Neural cell (in vitro differentiated cells): Measurements from ENCODE around the gene SIRT4. TPM values are rescaled to one million over a fixed set of nuclear protein-coding genes. Genes with fewer than 3 reads are reported as not detected.

ENCODE experiments used
- H2AFZ ChIP-seq: fragments of 200-600, 300-800 bp; sonication (generic), shearing (Covaris generic); 2 replicates; pipeline ENCODE4 v1.6.0; 2014; ENCODE audit warnings: low read depth, mild to moderate bottlenecking, antibody characterized with exemption, low read length, moderate library complexity
- H3F3A ChIP-seq: fragments of 200-600 bp; shearing (Covaris generic); 2 replicates; pipeline ENCODE4 v1.6.1; 2016; ENCODE audit warnings: mild to moderate bottlenecking, moderate library complexity, mixed read lengths, antibody characterized with exemption, low read length; ENCODE audit not compliant: insufficient read depth, poor library complexity, severe bottlenecking
- H3K27ac ChIP-seq: fragments of 200-600, 300-800 bp; sonication (generic), shearing (Covaris generic); 2 replicates; pipeline ENCODE4 v1.5.1; 2014; ENCODE audit warnings: mild to moderate bottlenecking, low read length, moderate library complexity
- H3K27me3 ChIP-seq: fragments of 300-800, 200-600 bp; sonication (generic), shearing (Covaris generic); 2 replicates; pipeline ENCODE4 v1.6.0; 2014; ENCODE audit warnings: mild to moderate bottlenecking, low read depth, low read length, moderate library complexity; ENCODE audit not compliant: insufficient read depth
- H3K36me3 ChIP-seq: fragments of 300-800, 200-600 bp; sonication (generic), shearing (Covaris generic); 2 replicates; pipeline ENCODE4 v1.5.1; 2014; ENCODE audit warnings: mild to moderate bottlenecking, antibody characterized with exemption, low read length, moderate library complexity; ENCODE audit not compliant: insufficient read depth
- H3K4me2 ChIP-seq: fragments of 300-800, 200-600 bp; sonication (generic), shearing (Covaris generic); 2 replicates; pipeline ENCODE4 v1.6.0; 2014; ENCODE audit warnings: mild to moderate bottlenecking, low read length
- H3K4me3 ChIP-seq: fragments of 300-800, 200-600 bp; sonication (generic), shearing (Covaris generic); 2 replicates; pipeline ENCODE4 v1.5.1; 2014; ENCODE audit warnings: mild to moderate bottlenecking, low read length, moderate library complexity
- H3K79me2 ChIP-seq: fragments of 200-600 bp; shearing (Covaris generic); replicated peaks from 2 replicates; pipeline ENCODE4 v1.6.0; 2014; ENCODE audit warnings: mild to moderate bottlenecking, low read length, moderate library complexity; ENCODE audit not compliant: insufficient read depth
- H3K9ac ChIP-seq: fragments of 300-800, 200-600 bp; sonication (generic), shearing (Covaris generic); 2 replicates; pipeline ENCODE4 v1.6.1; 2016; ENCODE audit warnings: mild to moderate bottlenecking, low read length, mixed read lengths
- H3K9me2 ChIP-seq: fragments of 200-600 bp; shearing (Covaris generic); 2 replicates; pipeline ENCODE4 v1.6.1; 2016; ENCODE audit warnings: mild to moderate bottlenecking, low read length, mixed read lengths; ENCODE audit not compliant: insufficient read depth
- H3K9me3 ChIP-seq: fragments of 200-600, 300-800 bp; sonication (generic), shearing (Covaris generic); 2 replicates; pipeline ENCODE4 v1.6.1; 2016; ENCODE audit warnings: mild to moderate bottlenecking, mixed run types, low read length, moderate library complexity, mixed read lengths
- H4K20me1 ChIP-seq: fragments of 200-600 bp; shearing (Covaris generic); 2 replicates; pipeline ENCODE4 v1.6.1; 2016; ENCODE audit warnings: mild to moderate bottlenecking, mixed run types; ENCODE audit not compliant: insufficient read depth
- CTCF ChIP-seq: fragments of 450-650 bp; IDR thresholded peaks from 2 replicates; pipeline ENCODE4 v1.5.1; 2014; ENCODE audit warnings: antibody characterized with exemption, mild to moderate bottlenecking, moderate library complexity; ENCODE audit not compliant: poor library complexity, severe bottlenecking
- EP300 ChIP-seq: fragments of 450-650 bp; conservative IDR thresholded peaks from 2 replicates; pipeline ENCODE4 v1.6.1; 2014; ENCODE audit warnings: antibody characterized with exemption, mild to moderate bottlenecking, moderate library complexity; ENCODE audit not compliant: poor library complexity, severe bottlenecking
- EZH2 ChIP-seq: fragments of 200-600, 300-800 bp; shearing (Covaris generic), sonication (generic); IDR thresholded peaks from 2 replicates; pipeline ENCODE4 v1.6.1; 2014; ENCODE audit warnings: antibody characterized with exemption, low read length, borderline replicate concordance, mild to moderate bottlenecking; ENCODE audit not compliant: insufficient read depth, poor library complexity, severe bottlenecking
- MXI1 ChIP-seq: fragments of 450-650 bp; conservative IDR thresholded peaks from 2 replicates; pipeline ENCODE4 v1.6.1; 2014; ENCODE audit warnings: antibody characterized with exemption, mild to moderate bottlenecking; ENCODE audit not compliant: poor library complexity, severe bottlenecking
- POLR2AphosphoS5 ChIP-seq: IDR thresholded peaks from 2 replicates; pipeline ENCODE4 v1.6.1; 2012
- RAD21 ChIP-seq: fragments of 450-650 bp; conservative IDR thresholded peaks from 2 replicates; pipeline ENCODE4 v1.6.1; 2014; ENCODE audit warnings: antibody characterized with exemption, mild to moderate bottlenecking, moderate library complexity
- REST ChIP-seq: IDR thresholded peaks from 2 replicates; pipeline ENCODE4 v1.6.1; 2012; ENCODE audit warnings: borderline replicate concordance
- SMC3 ChIP-seq: fragments of 450-650 bp; conservative IDR thresholded peaks from 2 replicates; pipeline ENCODE4 v1.6.1; 2014; ENCODE audit warnings: antibody characterized with exemption, mild to moderate bottlenecking, moderate library complexity; ENCODE audit not compliant: poor library complexity
- TAF1 ChIP-seq: IDR thresholded peaks from 2 replicates; pipeline ENCODE4 v1.6.1; 2012; ENCODE audit warnings: low read depth
- polyA plus RNA-seq: library from polyadenylated mRNA; depleted of rRNA; stranded (reverse); fragments of >200 nt; gene quantifications from 2 replicates; pipeline ENCODE4 v1.2.3, GENCODE V29; 2014

The SIRT4 gene
- polyA plus RNA-seq, 1 donor from 2014 or later = 9.7 TPM

- Histone ChIP-seq H3F3A (no peaks in the 10 kb centered on the region), H2AFZ (no peak overlapping the region), H4K20me1 (no peaks in the 10 kb centered on the region), H3K4me2 (no peak overlapping the region), H3K27ac (no peak overlapping the region), H3K79me2 (peaks cover 5% of the 10 kb centered on the region), H3K9me3 (no peaks in the 10 kb centered on the region), H3K36me3 (peaks cover 17% of the 10 kb centered on the region), H3K27me3 (no peaks in the 10 kb centered on the region), H3K4me3 (no peak overlapping the region), H3K9me2 (no peaks in the 10 kb centered on the region), H3K9ac (no peak overlapping the region)
- no peak for TF ChIP-seq EZH2
- TF ChIP-seq MXI1 = no peak
- TF ChIP-seq TAF1 = no peak
- no peak for TF ChIP-seq RAD21
- no peak for TF ChIP-seq POLR2AphosphoS5
- TF ChIP-seq REST = no peak
- TF ChIP-seq SMC3 = no peak
- TF ChIP-seq EP300 = no peak
- TF ChIP-seq CTCF = no peak
Measured at GRCh38 chr12:120352117-120352516, 50.0 kb downstream of the SIRT4 start.

- no peaks in the 10 kb centered on the region for H3K9me3 ChIP-seq
- no peak overlapping the region for H3K27ac ChIP-seq
- H3K4me2 ChIP-seq = no peak overlapping the region
- no peak overlapping the region for H2AFZ ChIP-seq
- H3K9ac ChIP-seq = no peak overlapping the region
- TF ChIP-seq EP300 (no peak), TAF1 (no peak), EZH2 (no peak), RAD21 (no peak), REST (no peak), CTCF (no peak), SMC3 (no peak)
- no peak overlapping the region for H3K4me3 ChIP-seq
- no peaks in the 10 kb centered on the region for H3K27me3 ChIP-seq
- no peaks in the 10 kb centered on the region for H3K9me2 ChIP-seq
- no peaks in the 10 kb centered on the region for H4K20me1 ChIP-seq
- peaks cover 5% of the 10 kb centered on the region for H3K79me2 ChIP-seq
- H3K36me3 ChIP-seq = peaks cover 17% of the 10 kb centered on the region
- no peaks in the 10 kb centered on the region for H3F3A ChIP-seq
Measured at GRCh38 chr12:120353136-120353535, 51.0 kb downstream of the SIRT4 start.
